Measurements from ENCODE around the gene CYFIP2. TPM values are rescaled to one million over a fixed set of nuclear protein-coding genes. Genes with fewer than 3 reads are reported as not detected.

Gene CYFIP2
- total and polyA plus RNA-seq, 8 donors: 14.8 to 162 (median 24.4) TPM

- WGBS, 5 donors: 87 to 97% (median 94%) methylated on average over 13 of the region's 13 CpGs
- Histone ChIP-seq H3K4me1 (no peaks in the 10 kb centered on the region), H3K27ac (no peak overlapping the region), H3K27me3 (no peaks in the 10 kb centered on the region), H3K36me3 (peaks cover 14 to 80% (median 54%) of the 10 kb centered on the region in 4 donors), H3K4me3 (no peak overlapping the region), H3K9me3 (no peaks in the 10 kb centered on the region)
- TF ChIP-seq EP300 (IDR thresholded peaks at IDR 0.05): no peak
- TF ChIP-seq CTCF (IDR thresholded peaks at IDR 0.05): no peak
- no peak for TF ChIP-seq POLR2AphosphoS5 (IDR thresholded peaks at IDR 0.05)
- TF ChIP-seq POLR2A (IDR thresholded peaks at IDR 0.05): no peak
- intact Hi-C loops (cut with DNase I; ENCODE audit: low total_unique reads): loop anchor here (10.0 kb wide), 1 partner anchor 152 kb away; no protein-coding TSS in a partner anchor
- DNase-seq: no peak
These were observed 56.7 kb downstream of the CYFIP2 start for GRCh38 chr5:157322581-157322980.

- TF ChIP-seq EP300 (IDR thresholded peaks at IDR 0.05) (no peak), POLR2AphosphoS5 (IDR thresholded peaks at IDR 0.05) (no peak), CTCF (IDR thresholded peaks at IDR 0.05) (no peak), POLR2A (IDR thresholded peaks at IDR 0.05) (no peak)
- Histone ChIP-seq H3K9me3 (no peaks in the 10 kb centered on the region), H3K27me3 (no peaks in the 10 kb centered on the region), H3K4me1 (peaks cover 0 to 4% (median 2%) of the 10 kb centered on the region in 4 donors), H3K4me3 (no peak overlapping the region), H3K36me3 (peaks cover 14 to 77% (median 54%) of the 10 kb centered on the region in 4 donors), H3K27ac (no peak overlapping the region)
- intact Hi-C loops (cut with DNase I; ENCODE audit: low total_unique reads): loop anchor here (10.0 kb wide), 1 partner anchor 152 kb away; no protein-coding TSS in a partner anchor
- no peak for DNase-seq
- 76 to 83% (median 80%) methylated on average over 10 of the region's 10 CpGs for WGBS, 5 donors
These were observed 57.3 kb downstream of the CYFIP2 start for GRCh38 chr5:157323107-157323706.

- no peaks in the 10 kb centered on the region for H3K9me3 ChIP-seq
- H3K4me1 ChIP-seq: peaks cover 0 to 14% (median 7%) of the 10 kb centered on the region in 4 donors
- no peak for TF ChIP-seq EP300 (IDR thresholded peaks at IDR 0.05)
- TF ChIP-seq CTCF (IDR thresholded peaks at IDR 0.05): no peak
- no peak for TF ChIP-seq POLR2A (IDR thresholded peaks at IDR 0.05)
- no peak for TF ChIP-seq POLR2AphosphoS5 (IDR thresholded peaks at IDR 0.05)
- H3K36me3 ChIP-seq: peaks cover 14 to 66% (median 51%) of the 10 kb centered on the region in 4 donors
- intact Hi-C loops (cut with DNase I; ENCODE audit: low total_unique reads): loop anchor here (10.0 kb wide), 1 partner anchor 151 kb away; no protein-coding TSS in a partner anchor
- DNase-seq: no peak
- WGBS, 5 donors: 89 to 96% (median 94%) methylated on average over 7 of the region's 7 CpGs
- H3K27me3 ChIP-seq: no peaks in the 10 kb centered on the region
- H3K27ac ChIP-seq: no peak overlapping the region
- H3K4me3 ChIP-seq: no peak overlapping the region
These were observed 58.3 kb downstream of the CYFIP2 start for GRCh38 chr5:157324237-157324636.

- Histone ChIP-seq H3K27ac (no peak overlapping the region), H3K27me3 (no peaks in the 10 kb centered on the region), H3K36me3 (peaks cover 5 to 54% (median 41%) of the 10 kb centered on the region in 4 donors), H3K9me3 (no peaks in the 10 kb centered on the region), H3K4me1 (peaks cover 0 to 15% (median 8%) of the 10 kb centered on the region in 4 donors), H3K4me3 (no peak overlapping the region)
- intact Hi-C loops (cut with DNase I; ENCODE audit: low total_unique reads): loop anchor here (10.0 kb wide), 1 partner anchor 148 kb away; no protein-coding TSS in a partner anchor
- no peak for TF ChIP-seq POLR2AphosphoS5 (IDR thresholded peaks at IDR 0.05)
- no peak for TF ChIP-seq POLR2A (IDR thresholded peaks at IDR 0.05)
- TF ChIP-seq EP300 (IDR thresholded peaks at IDR 0.05): no peak
- TF ChIP-seq CTCF (IDR thresholded peaks at IDR 0.05): no peak
- no peak for DNase-seq
- 61 to 75% (median 69%) methylated on average over 7 of the region's 7 CpGs for WGBS, 5 donors
These were observed 60.6 kb downstream of the CYFIP2 start for GRCh38 chr5:157326440-157327005.

Measured in stomach (tissue), 9 donors.